HEK293 (cell line): Measurements from ENCODE around the gene PYY.

Experiments
- EGR2 ChIP-seq: fragments of 450-650 bp; formaldehyde crosslinking; IDR thresholded peaks from 2 replicates; pipeline ENCODE4 v1.5.1; 2016; ENCODE audit warnings: low read depth, missing biosample characterization, missing genetic modification characterization
- GLIS2 ChIP-seq: fragments of 450-650 bp; formaldehyde crosslinking; IDR thresholded peaks from 2 replicates; pipeline ENCODE4 v1.5.1; 2016; ENCODE audit warnings: missing biosample characterization, missing genetic modification characterization
- HOXA7 ChIP-seq: sonication (generic); formaldehyde crosslinking; IDR thresholded peaks from 2 replicates; pipeline ENCODE4 v1.8.1; 2022; ENCODE audit warnings: missing genetic modification reagents, borderline replicate concordance
- MYNN ChIP-seq: fragments of 450-650 bp; formaldehyde crosslinking; IDR thresholded peaks from 2 replicates; pipeline ENCODE4 v1.5.1; 2016; ENCODE audit warnings: missing biosample characterization, missing genetic modification characterization, borderline replicate concordance
- SALL2 ChIP-seq: fragments of 450-650 bp; formaldehyde crosslinking; IDR thresholded peaks from 2 replicates; pipeline ENCODE4 v1.5.0; 2017; ENCODE audit warnings: missing biosample characterization, mild to moderate bottlenecking, missing genetic modification characterization, borderline replicate concordance
- SP2 ChIP-seq: fragments of 450-650 bp; formaldehyde crosslinking; IDR thresholded peaks from 2 replicates; pipeline ENCODE4 v1.5.1; 2016; ENCODE audit warnings: missing biosample characterization, missing genetic modification characterization
- ZBTB20 ChIP-seq: fragments of 450-650 bp; formaldehyde crosslinking; IDR thresholded peaks from 2 replicates; pipeline ENCODE4 v1.5.1; 2016; ENCODE audit warnings: missing biosample characterization, missing genetic modification characterization
- ZBTB48 ChIP-seq: fragments of 450-650 bp; formaldehyde crosslinking; IDR thresholded peaks from 2 replicates; pipeline ENCODE4 v1.5.1; 2016; ENCODE audit warnings: missing biosample characterization, missing genetic modification characterization
- ZFHX2 ChIP-seq: fragments of 450-650 bp; formaldehyde crosslinking; conservative IDR thresholded peaks from 2 replicates; pipeline ENCODE4 v1.5.1; 2016; ENCODE audit warnings: missing biosample characterization, missing genetic modification characterization
- ZNF248 ChIP-seq: fragments of 450-650 bp; formaldehyde crosslinking; IDR thresholded peaks from 2 replicates; pipeline ENCODE4 v1.5.1; 2017; ENCODE audit warnings: missing biosample characterization, missing genetic modification characterization
- ZNF274 ChIP-seq, 2 experiments: fragments of 200-500 bp in 1 of 2; fragments of 450-650 bp in 1 of 2; sonication (Bioruptor generic) in 1 of 2; formaldehyde crosslinking in 1 of 2; IDR thresholded peaks; 2 replicates each; pipeline versions ENCODE4 v1.5.1 to v1.6.1; 2014 to 2016; ENCODE audit warnings: borderline replicate concordance in 1 of 2, inconsistent platforms in 1 of 2, low read length in 1 of 2, missing biosample characterization in 1 of 2, missing genetic modification characterization in 1 of 2
- ZNF521 ChIP-seq: fragments of 450-650 bp; formaldehyde crosslinking; IDR thresholded peaks from 2 replicates; pipeline ENCODE4 v1.5.1; 2017; ENCODE audit warnings: missing biosample characterization, mild to moderate bottlenecking, missing genetic modification characterization
- ZNF571 ChIP-seq: fragments of 450-650 bp; formaldehyde crosslinking; IDR thresholded peaks from 2 replicates; pipeline ENCODE4 v1.5.0; 2017; ENCODE audit warnings: missing biosample characterization, missing genetic modification characterization
- ZNF596 ChIP-seq: fragments of 450-650 bp; IDR thresholded peaks from 2 replicates; pipeline ENCODE4 v1.5.0; 2018; ENCODE audit warnings: missing biosample characterization, mild to moderate bottlenecking, missing genetic modification characterization, moderate library complexity
- ZNF776 ChIP-seq: fragments of 450-650 bp; formaldehyde crosslinking; IDR thresholded peaks from 2 replicates; pipeline ENCODE4 v1.5.0; 2017; ENCODE audit warnings: missing biosample characterization, missing genetic modification characterization, borderline replicate concordance
- ZNF777 ChIP-seq: fragments of 450-650 bp; formaldehyde crosslinking; IDR thresholded peaks from 2 replicates; pipeline ENCODE4 v1.5.1; 2017; ENCODE audit warnings: missing biosample characterization, missing genetic modification characterization, borderline replicate concordance
- ZXDB ChIP-seq: fragments of 450-650 bp; formaldehyde crosslinking; IDR thresholded peaks from 2 replicates; pipeline ENCODE4 v1.5.1; 2016; ENCODE audit warnings: missing biosample characterization, missing genetic modification characterization
- TF ChIP-seq, protein P1 (sequence below): fragments of 450-650 bp; formaldehyde crosslinking; IDR thresholded peaks from 2 replicates; pipeline ENCODE4 v1.5.1; 2016; ENCODE audit warnings: missing biosample characterization, missing genetic modification characterization
- TF ChIP-seq, protein P2 (sequence below): fragments of 450-650 bp; formaldehyde crosslinking; IDR thresholded peaks from 2 replicates; pipeline ENCODE4 v1.5.1; 2016; ENCODE audit warnings: missing biosample characterization, missing genetic modification characterization
- TF ChIP-seq, protein P3 (sequence below): fragments of 450-650 bp; formaldehyde crosslinking; IDR thresholded peaks from 2 replicates; pipeline ENCODE4 v1.5.1; 2016; ENCODE audit warnings: missing biosample characterization, missing genetic modification characterization
- TF ChIP-seq, protein P4 (sequence below): fragments of 450-650 bp; formaldehyde crosslinking; IDR thresholded peaks from 2 replicates; pipeline ENCODE4 v1.5.1; 2016; ENCODE audit warnings: missing biosample characterization, missing genetic modification characterization
- TF ChIP-seq, protein P5 (sequence below): fragments of 450-650 bp; formaldehyde crosslinking; IDR thresholded peaks from 2 replicates; pipeline ENCODE4 v1.5.1; 2017; ENCODE audit warnings: missing biosample characterization, missing genetic modification characterization
- TF ChIP-seq, protein P6 (sequence below): fragments of 450-650 bp; formaldehyde crosslinking; optimal IDR thresholded peaks from 2 replicates; pipeline ENCODE3; 2016; ENCODE audit warnings: missing biosample characterization, mild to moderate bottlenecking, missing genetic modification characterization
- TF ChIP-seq, protein P7 (sequence below): fragments of 450-650 bp; formaldehyde crosslinking; IDR thresholded peaks from 2 replicates; pipeline ENCODE4 v1.5.1; 2016; ENCODE audit warnings: missing biosample characterization, missing genetic modification characterization
- TF ChIP-seq, protein P8 (sequence below): fragments of 450-650 bp; formaldehyde crosslinking; IDR thresholded peaks from 2 replicates; pipeline ENCODE4 v1.5.1; 2017; ENCODE audit warnings: missing biosample characterization, missing genetic modification characterization

The PYY gene

DNA sequence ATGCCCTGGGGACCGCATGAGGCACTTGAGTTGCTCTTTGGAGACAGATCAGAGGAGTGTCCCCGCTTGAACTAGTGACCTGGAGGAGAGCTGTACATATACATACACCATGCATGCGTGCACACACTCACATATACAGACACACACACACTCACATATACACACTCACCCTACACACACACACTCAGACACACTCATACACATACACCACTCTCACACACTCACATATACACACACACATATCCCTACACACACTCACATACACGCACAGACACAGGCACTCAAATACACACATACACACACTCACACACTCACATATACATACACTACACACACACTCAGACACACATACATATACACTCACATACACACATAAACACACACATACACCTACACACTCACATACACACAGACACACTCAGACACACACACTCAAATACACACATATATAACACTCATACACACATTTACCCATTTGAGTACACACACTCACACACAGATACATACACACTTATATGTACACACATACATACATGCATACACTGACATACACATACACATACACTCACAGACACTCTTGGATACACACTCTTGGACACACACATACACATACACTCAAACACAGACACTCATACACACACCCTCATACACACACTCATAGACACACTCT is 41.0 kb downstream of the PYY start (continued):
- TF ChIP-seq, protein P1, sequence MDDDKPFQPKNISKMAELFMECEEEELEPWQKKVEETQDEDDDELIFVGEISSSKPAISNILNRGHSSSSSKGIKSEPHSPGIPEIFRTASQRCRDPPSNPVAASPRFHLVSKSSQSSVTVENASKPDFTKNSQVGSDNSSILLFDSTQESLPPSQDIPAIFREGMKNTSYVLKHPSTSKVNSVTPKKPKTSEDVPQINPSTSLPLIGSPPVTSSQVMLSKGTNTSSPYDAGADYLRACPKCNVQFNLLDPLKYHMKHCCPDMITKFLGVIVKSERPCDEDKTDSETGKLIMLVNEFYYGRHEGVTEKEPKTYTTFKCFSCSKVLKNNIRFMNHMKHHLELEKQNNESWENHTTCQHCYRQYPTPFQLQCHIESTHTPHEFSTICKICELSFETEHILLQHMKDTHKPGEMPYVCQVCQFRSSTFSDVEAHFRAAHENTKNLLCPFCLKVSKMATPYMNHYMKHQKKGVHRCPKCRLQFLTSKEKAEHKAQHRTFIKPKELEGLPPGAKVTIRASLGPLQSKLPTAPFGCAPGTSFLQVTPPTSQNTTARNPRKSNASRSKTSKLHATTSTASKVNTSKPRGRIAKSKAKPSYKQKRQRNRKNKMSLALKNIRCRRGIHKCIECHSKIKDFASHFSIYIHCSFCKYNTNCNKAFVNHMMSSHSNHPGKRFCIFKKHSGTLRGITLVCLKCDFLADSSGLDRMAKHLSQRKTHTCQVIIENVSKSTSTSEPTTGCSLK, result peak; percentile 33; the same call in 1 of the 2 replicates
- TF ChIP-seq ZFHX2 (tag by site-specific recombination) (peak; percentile 40), ZNF777 (tag by site-specific recombination) (peak; percentile 10; the same call in 1 of the 2 replicates), ZBTB20 (tag by site-specific recombination) (0 out of 2 replicates have a peak, but pooled peaks have one; percentile 33), ZNF596 (tag by site-specific recombination) (no peak), ZBTB48 (tag by site-specific recombination) (0 out of 2 replicates have a peak, but pooled peaks have one; percentile 25), ZXDB (tag by site-specific recombination) (no peak), ZNF521 (tag by site-specific recombination) (peak; percentile 46), GLIS2 (tag by site-specific recombination) (no peak), SALL2 (0 out of 2 replicates have a peak, but pooled peaks have one; percentile 9), SP2 (tag by site-specific recombination) (no peak), ZNF571 (tag by site-specific recombination) (peak; percentile 69; the same call in 1 of the 2 replicates), HOXA7 (no peak), ZNF274 (IDR thresholded peaks at IDR 0.05; ENCODE audit: low read length) (no peak), ZNF274 (tag by site-specific recombination; IDR thresholded peaks at IDR 0.05; ENCODE audit: borderline replicate concordance) (peak; percentile 36; the same call in 1 of the 2 replicates), ZNF776 (tag by site-specific recombination) (0 out of 2 replicates have a peak, but pooled peaks have one; percentile 52), MYNN (no peak), EGR2 (tag by site-specific recombination) (peak; percentile 9; the same call in 1 of the 2 replicates), ZNF248 (tag by site-specific recombination) (peak; percentile 56; the same call in 1 of the 2 replicates)
- TF ChIP-seq, protein P2, sequence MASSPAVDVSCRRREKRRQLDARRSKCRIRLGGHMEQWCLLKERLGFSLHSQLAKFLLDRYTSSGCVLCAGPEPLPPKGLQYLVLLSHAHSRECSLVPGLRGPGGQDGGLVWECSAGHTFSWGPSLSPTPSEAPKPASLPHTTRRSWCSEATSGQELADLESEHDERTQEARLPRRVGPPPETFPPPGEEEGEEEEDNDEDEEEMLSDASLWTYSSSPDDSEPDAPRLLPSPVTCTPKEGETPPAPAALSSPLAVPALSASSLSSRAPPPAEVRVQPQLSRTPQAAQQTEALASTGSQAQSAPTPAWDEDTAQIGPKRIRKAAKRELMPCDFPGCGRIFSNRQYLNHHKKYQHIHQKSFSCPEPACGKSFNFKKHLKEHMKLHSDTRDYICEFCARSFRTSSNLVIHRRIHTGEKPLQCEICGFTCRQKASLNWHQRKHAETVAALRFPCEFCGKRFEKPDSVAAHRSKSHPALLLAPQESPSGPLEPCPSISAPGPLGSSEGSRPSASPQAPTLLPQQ, result no peak
- TF ChIP-seq, protein P3, sequence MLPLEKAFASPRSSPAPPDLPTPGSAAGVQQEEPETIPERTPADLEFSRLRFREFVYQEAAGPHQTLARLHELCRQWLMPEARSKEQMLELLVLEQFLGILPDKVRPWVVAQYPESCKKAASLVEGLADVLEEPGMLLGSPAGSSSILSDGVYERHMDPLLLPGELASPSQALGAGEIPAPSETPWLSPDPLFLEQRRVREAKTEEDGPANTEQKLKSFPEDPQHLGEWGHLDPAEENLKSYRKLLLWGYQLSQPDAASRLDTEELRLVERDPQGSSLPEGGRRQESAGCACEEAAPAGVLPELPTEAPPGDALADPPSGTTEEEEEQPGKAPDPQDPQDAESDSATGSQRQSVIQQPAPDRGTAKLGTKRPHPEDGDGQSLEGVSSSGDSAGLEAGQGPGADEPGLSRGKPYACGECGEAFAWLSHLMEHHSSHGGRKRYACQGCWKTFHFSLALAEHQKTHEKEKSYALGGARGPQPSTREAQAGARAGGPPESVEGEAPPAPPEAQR (tag by site-specific recombination), result no peak
- TF ChIP-seq, protein P4, sequence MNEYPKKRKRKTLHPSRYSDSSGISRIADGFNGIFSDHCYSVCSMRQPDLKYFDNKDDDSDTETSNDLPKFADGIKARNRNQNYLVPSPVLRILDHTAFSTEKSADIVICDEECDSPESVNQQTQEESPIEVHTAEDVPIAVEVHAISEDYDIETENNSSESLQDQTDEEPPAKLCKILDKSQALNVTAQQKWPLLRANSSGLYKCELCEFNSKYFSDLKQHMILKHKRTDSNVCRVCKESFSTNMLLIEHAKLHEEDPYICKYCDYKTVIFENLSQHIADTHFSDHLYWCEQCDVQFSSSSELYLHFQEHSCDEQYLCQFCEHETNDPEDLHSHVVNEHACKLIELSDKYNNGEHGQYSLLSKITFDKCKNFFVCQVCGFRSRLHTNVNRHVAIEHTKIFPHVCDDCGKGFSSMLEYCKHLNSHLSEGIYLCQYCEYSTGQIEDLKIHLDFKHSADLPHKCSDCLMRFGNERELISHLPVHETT, result no peak
- TF ChIP-seq, protein P5, sequence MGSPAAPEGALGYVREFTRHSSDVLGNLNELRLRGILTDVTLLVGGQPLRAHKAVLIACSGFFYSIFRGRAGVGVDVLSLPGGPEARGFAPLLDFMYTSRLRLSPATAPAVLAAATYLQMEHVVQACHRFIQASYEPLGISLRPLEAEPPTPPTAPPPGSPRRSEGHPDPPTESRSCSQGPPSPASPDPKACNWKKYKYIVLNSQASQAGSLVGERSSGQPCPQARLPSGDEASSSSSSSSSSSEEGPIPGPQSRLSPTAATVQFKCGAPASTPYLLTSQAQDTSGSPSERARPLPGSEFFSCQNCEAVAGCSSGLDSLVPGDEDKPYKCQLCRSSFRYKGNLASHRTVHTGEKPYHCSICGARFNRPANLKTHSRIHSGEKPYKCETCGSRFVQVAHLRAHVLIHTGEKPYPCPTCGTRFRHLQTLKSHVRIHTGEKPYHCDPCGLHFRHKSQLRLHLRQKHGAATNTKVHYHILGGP (tag by site-specific recombination), result 0 out of 2 replicates have a peak, but pooled peaks have one; percentile 9
- TF ChIP-seq, protein P6, sequence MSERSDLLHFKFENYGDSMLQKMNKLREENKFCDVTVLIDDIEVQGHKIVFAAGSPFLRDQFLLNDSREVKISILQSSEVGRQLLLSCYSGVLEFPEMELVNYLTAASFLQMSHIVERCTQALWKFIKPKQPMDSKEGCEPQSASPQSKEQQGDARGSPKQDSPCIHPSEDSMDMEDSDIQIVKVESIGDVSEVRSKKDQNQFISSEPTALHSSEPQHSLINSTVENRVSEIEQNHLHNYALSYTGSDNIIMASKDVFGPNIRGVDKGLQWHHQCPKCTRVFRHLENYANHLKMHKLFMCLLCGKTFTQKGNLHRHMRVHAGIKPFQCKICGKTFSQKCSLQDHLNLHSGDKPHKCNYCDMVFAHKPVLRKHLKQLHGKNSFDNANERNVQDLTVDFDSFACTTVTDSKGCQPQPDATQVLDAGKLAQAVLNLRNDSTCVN (tag by site-specific recombination), result peak; percentile 16
- TF ChIP-seq, protein P7, sequence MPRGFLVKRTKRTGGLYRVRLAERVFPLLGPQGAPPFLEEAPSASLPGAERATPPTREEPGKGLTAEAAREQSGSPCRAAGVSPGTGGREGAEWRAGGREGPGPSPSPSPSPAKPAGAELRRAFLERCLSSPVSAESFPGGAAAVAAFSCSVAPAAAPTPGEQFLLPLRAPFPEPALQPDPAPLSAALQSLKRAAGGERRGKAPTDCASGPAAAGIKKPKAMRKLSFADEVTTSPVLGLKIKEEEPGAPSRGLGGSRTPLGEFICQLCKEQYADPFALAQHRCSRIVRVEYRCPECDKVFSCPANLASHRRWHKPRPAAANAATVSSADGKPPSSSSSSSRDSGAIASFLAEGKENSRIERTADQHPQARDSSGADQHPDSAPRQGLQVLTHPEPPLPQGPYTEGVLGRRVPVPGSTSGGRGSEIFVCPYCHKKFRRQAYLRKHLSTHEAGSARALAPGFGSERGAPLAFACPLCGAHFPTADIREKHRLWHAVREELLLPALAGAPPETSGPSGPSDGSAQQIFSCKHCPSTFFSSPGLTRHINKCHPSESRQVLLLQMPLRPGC (tag by site-specific recombination), result no peak
- TF ChIP-seq, protein P8, sequence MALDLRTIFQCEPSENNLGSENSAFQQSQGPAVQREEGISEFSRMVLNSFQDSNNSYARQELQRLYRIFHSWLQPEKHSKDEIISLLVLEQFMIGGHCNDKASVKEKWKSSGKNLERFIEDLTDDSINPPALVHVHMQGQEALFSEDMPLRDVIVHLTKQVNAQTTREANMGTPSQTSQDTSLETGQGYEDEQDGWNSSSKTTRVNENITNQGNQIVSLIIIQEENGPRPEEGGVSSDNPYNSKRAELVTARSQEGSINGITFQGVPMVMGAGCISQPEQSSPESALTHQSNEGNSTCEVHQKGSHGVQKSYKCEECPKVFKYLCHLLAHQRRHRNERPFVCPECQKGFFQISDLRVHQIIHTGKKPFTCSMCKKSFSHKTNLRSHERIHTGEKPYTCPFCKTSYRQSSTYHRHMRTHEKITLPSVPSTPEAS (tag by site-specific recombination), result peak; percentile 97
